Loucy (cell line): Measurements from ENCODE around the gene GRID1.

Source experiments
- H2AFZ ChIP-seq: fragments of 200-600 bp; sonication (generic); 2 replicates; pipeline ENCODE4 v1.6.0; 2016; ENCODE audit warnings: antibody characterized with exemption, mild to moderate bottlenecking, low read length, moderate library complexity
- H3F3A ChIP-seq: fragments of 200-600 bp; 2 replicates; pipeline ENCODE4 v1.6.0; 2016; ENCODE audit warnings: antibody characterized with exemption, low read depth, mild to moderate bottlenecking
- H3K27me3 ChIP-seq: fragments of 200-600 bp; sonication (generic); 2 replicates; pipeline ENCODE4 v1.6.1; 2014; ENCODE audit warnings: low read length, mild to moderate bottlenecking; ENCODE audit not compliant: insufficient read depth, poor library complexity, severe bottlenecking
- H3K36me3 ChIP-seq: fragments of 200-600 bp; sonication (generic); 2 replicates; pipeline ENCODE4 v1.6.1; 2016; ENCODE audit warnings: low read length; ENCODE audit not compliant: insufficient read depth
- H3K4me1 ChIP-seq: fragments of 200-600 bp; sonication (generic); 2 replicates; pipeline ENCODE4 v1.5.1; 2014; ENCODE audit warnings: low read length, mild to moderate bottlenecking; ENCODE audit not compliant: insufficient read depth, poor library complexity, severe bottlenecking
- H3K4me2 ChIP-seq: fragments of 200-600 bp; sonication (generic); 2 replicates; pipeline ENCODE4 v1.6.0; 2014; ENCODE audit warnings: antibody characterized with exemption, low read length, low read depth, mild to moderate bottlenecking; ENCODE audit not compliant: poor library complexity, severe bottlenecking
- H3K4me3 ChIP-seq: fragments of 200-600 bp; sonication (generic); 2 replicates; pipeline ENCODE4 v1.5.1; 2014; ENCODE audit warnings: low read length, mild to moderate bottlenecking, mixed read lengths; ENCODE audit not compliant: poor library complexity, severe bottlenecking
- H3K79me2 ChIP-seq: fragments of 200-600 bp; sonication (generic); 2 replicates; pipeline ENCODE4 v1.6.1; 2014; ENCODE audit warnings: low read length; ENCODE audit not compliant: insufficient read depth
- H3K9ac ChIP-seq: fragments of 200-600 bp; sonication (generic); 2 replicates; pipeline ENCODE4 v1.6.0; 2014; ENCODE audit warnings: mild to moderate bottlenecking, low read depth, low read length, moderate library complexity; ENCODE audit not compliant: poor library complexity, severe bottlenecking
- H3K9me2 ChIP-seq: fragments of 200-600 bp; sonication (generic); replicated peaks from 2 replicates; pipeline ENCODE4 v1.6.1; 2016; ENCODE audit warnings: low read depth, low read length, mixed read lengths
- H3K9me3 ChIP-seq: fragments of 200-600 bp; sonication (generic); 2 replicates; pipeline ENCODE4 v1.6.1; 2014; ENCODE audit warnings: mild to moderate bottlenecking, antibody characterized with exemption, low read length, low read depth; ENCODE audit not compliant: insufficient read depth
- H4K20me1 ChIP-seq: fragments of 200-600 bp; sonication (generic); 2 replicates; pipeline ENCODE4 v1.6.0; 2014; ENCODE audit warnings: antibody characterized with exemption, low read length, mild to moderate bottlenecking; ENCODE audit not compliant: insufficient read depth, poor library complexity, severe bottlenecking
- EZH2phosphoT487 ChIP-seq: fragments of 200-600 bp; IDR thresholded peaks from 2 replicates; pipeline ENCODE4 v1.6.1; 2018; ENCODE audit warnings: antibody characterized with exemption, mild to moderate bottlenecking, moderate library complexity, borderline replicate concordance
- TF ChIP-seq, protein P1 (sequence below): fragments of 200-600 bp; sonication (generic); conservative IDR thresholded peaks from 2 replicates; pipeline ENCODE4 v1.5.1; 2014; ENCODE audit warnings: mild to moderate bottlenecking, antibody characterized with exemption, low read length

Gene GRID1

DNA sequence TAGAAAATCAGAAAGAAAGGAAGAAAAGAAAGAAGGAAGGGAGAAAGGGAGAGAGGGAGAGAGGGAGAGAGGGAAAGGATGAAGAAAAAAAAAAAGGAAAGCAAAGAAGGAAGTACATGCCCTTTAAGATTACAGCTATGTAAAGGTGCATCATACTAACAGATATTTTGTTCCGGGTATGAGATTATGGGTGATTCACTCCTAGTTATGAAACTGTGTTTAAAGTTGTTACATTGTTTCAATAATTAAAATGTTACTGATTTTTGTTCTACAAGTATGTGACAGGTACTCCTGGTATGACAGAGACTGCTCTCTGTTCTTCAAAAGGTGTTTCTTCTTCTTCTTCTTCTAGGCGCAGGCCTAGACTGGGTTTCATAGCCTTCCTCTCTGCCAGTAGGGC lies 808.9 kb downstream of the GRID1 start:
- Histone ChIP-seq H3K27me3 (no peaks in the 10 kb centered on the region), H4K20me1 (no peaks in the 10 kb centered on the region), H3K4me1 (no peaks in the 10 kb centered on the region), H3K9ac (no peak overlapping the region), H3K9me3 (no peaks in the 10 kb centered on the region), H2AFZ (no peak overlapping the region), H3K4me2 (no peak overlapping the region), H3K36me3 (no peaks in the 10 kb centered on the region), H3K4me3 (no peak overlapping the region), H3F3A (no peaks in the 10 kb centered on the region), H3K9me2 (no peaks in the 10 kb centered on the region), H3K79me2 (no peaks in the 10 kb centered on the region)
- TF ChIP-seq EZH2phosphoT487: no peak
- TF ChIP-seq, protein P1, sequence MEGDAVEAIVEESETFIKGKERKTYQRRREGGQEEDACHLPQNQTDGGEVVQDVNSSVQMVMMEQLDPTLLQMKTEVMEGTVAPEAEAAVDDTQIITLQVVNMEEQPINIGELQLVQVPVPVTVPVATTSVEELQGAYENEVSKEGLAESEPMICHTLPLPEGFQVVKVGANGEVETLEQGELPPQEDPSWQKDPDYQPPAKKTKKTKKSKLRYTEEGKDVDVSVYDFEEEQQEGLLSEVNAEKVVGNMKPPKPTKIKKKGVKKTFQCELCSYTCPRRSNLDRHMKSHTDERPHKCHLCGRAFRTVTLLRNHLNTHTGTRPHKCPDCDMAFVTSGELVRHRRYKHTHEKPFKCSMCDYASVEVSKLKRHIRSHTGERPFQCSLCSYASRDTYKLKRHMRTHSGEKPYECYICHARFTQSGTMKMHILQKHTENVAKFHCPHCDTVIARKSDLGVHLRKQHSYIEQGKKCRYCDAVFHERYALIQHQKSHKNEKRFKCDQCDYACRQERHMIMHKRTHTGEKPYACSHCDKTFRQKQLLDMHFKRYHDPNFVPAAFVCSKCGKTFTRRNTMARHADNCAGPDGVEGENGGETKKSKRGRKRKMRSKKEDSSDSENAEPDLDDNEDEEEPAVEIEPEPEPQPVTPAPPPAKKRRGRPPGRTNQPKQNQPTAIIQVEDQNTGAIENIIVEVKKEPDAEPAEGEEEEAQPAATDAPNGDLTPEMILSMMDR: no peak

DNA sequence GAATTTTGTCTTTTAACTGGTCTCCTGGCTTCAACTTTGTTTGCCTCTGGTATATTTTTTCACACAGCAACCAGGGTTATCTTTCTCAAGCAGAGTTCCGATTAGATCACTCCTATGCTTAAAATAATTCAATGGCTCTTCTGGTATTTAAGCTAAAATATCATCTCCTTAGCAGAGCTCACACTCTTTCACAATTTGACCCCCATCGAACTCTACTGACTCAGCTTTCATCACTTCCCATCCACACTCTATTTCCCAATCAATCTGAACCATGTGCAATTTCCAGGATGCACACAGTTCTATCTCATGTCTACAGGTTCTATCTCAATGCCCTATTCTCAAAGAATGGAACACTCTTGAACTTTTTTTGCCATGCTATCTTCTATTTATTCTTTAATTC lies 809.5 kb downstream of the GRID1 start:
- H3F3A ChIP-seq: no peaks in the 10 kb centered on the region
- H3K9ac ChIP-seq: no peak overlapping the region
- TF ChIP-seq EZH2phosphoT487: no peak
- TF ChIP-seq, protein P1: no peak
- no peaks in the 10 kb centered on the region for H3K9me2 ChIP-seq
- H3K4me3 ChIP-seq: no peak overlapping the region
- H3K4me1 ChIP-seq: no peaks in the 10 kb centered on the region
- H3K79me2 ChIP-seq: no peaks in the 10 kb centered on the region
- H3K36me3 ChIP-seq: no peaks in the 10 kb centered on the region
- H2AFZ ChIP-seq: no peak overlapping the region
- H3K27me3 ChIP-seq: no peaks in the 10 kb centered on the region
- no peak overlapping the region for H3K4me2 ChIP-seq
- no peaks in the 10 kb centered on the region for H4K20me1 ChIP-seq
- H3K9me3 ChIP-seq: no peaks in the 10 kb centered on the region
